ENCODE data around the gene GPS1.

DNA sequence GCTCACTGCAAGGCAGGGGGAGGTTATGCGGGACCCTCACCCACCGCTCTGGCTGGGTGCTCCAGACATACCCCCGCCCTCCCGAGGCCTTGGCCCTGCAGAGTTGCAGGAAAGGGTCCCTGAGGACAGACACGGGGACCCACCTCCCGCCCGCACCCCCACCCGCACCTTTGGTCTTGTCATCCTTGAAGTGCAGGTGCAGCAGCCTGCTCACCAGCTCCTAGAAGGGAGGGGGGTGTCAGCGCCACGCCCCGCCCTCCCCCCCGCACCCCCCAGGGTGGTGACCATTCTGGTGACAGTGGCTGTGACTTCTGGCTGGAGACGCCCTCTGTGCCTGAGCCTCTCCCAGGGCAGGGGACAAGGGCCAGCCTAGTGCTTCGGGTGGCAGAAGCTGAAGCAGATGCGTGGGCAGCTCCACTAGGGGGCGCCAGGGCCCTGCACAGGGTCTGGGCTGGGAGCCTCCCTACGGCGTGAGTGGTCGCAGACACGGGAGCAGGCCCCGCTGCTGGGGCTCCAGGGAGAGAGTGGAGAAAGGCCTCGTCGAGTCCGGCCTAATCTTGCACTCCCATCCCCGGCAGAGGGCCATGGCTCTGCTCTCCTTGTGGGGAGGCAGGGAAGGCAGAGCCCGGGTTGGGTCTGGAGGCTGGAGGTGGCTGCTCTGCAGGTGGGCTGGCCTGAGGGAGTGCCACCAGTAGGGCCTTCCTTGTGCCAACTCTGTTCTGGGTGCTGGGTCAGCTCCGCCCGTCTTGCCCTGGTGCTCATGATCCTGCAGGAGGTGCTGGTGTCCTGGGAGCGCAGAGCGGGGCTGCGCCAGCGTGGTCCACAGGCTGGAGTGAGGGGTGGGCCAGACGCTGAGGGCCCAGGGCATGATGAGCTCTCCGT, 31.8 kb upstream of the GPS1 start:
- TF ChIP-seq, protein P1, sequence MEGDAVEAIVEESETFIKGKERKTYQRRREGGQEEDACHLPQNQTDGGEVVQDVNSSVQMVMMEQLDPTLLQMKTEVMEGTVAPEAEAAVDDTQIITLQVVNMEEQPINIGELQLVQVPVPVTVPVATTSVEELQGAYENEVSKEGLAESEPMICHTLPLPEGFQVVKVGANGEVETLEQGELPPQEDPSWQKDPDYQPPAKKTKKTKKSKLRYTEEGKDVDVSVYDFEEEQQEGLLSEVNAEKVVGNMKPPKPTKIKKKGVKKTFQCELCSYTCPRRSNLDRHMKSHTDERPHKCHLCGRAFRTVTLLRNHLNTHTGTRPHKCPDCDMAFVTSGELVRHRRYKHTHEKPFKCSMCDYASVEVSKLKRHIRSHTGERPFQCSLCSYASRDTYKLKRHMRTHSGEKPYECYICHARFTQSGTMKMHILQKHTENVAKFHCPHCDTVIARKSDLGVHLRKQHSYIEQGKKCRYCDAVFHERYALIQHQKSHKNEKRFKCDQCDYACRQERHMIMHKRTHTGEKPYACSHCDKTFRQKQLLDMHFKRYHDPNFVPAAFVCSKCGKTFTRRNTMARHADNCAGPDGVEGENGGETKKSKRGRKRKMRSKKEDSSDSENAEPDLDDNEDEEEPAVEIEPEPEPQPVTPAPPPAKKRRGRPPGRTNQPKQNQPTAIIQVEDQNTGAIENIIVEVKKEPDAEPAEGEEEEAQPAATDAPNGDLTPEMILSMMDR (IDR thresholded peaks at IDR 0.05; ENCODE audit: low read depth, low read length), result peak; percentile 80
- no peak for TF ChIP-seq EZH2phosphoT487 (IDR thresholded peaks at IDR 0.05; ENCODE audit: low read depth)
